A549 (cell line): ENCODE data around the gene ARHGAP44. TPM values are rescaled to one million over a fixed set of nuclear protein-coding genes. Genes with fewer than 3 reads are reported as not detected.

ENCODE experiments used
- ATAC-seq, 2 experiments: fragments of 200-7000 bp in 1 of 2; fragments of >200 bp in 1 of 2; cut with Nextera tagmentation in 1 of 2; cut with Tn5 transposase in 1 of 2; 3 replicates each; pipeline versions ENCODE4 v1.8.0 to v1.9.1; 2018 to 2020; ENCODE audit warnings: mild to moderate bottlenecking in 1 of 2, moderate library complexity in 1 of 2
- CTCF ChIA-PET: fragments of 300-600 bp; sonication (Branson Sonifier 250); formaldehyde crosslinking; extraction: SDS; loops from one replicate; lab custom pipeline; 2021; ENCODE audit warnings: antibody characterized with exemption, inconsistent platforms; lab: Yijun Ruan, JAX
- POLR2A ChIA-PET: fragments of 350-600 bp; formaldehyde crosslinking; extraction: SDS; loops from one replicate; lab custom pipeline; 2021; ENCODE audit warnings: antibody characterized with exemption, inconsistent platforms; lab: Yijun Ruan, JAX
- DNase-seq, 2 experiments: peaks; one replicate each; pipeline versions ENCODE4 v3.0.0 to v3.0.0-alpha.2; 2011 to 2016; ENCODE audit warnings: low read depth in 1 of 2, low spot score in 1 of 2
- FAIRE-seq: peaks from 2 replicates; lab custom pipeline; 2011; peaks lifted over from hg19 to GRCh38; lab: Jason Lieb, UNC
- H3K27ac ChIP-seq, 2 experiments: fragments of >200 bp; sonication (Bioruptor Twin); formaldehyde crosslinking; 3 replicates each; pipeline ENCODE4 v1.5.1; 2016 to 2017
- H3K4me1 ChIP-seq: fragments of >200 bp; sonication (Bioruptor Twin); formaldehyde crosslinking; 3 replicates; pipeline ENCODE4 v1.6.1; 2016
- H3K4me2 ChIP-seq: fragments of >200 bp; sonication (Bioruptor Twin); formaldehyde crosslinking; 3 replicates; pipeline ENCODE4 v1.6.1; 2016
- H3K4me3 ChIP-seq: fragments of >200 bp; sonication (Bioruptor Twin); formaldehyde crosslinking; 3 replicates; pipeline ENCODE4 v1.5.1; 2016
- H3K9me3 ChIP-seq: fragments of >200 bp; sonication (Bioruptor Twin); formaldehyde crosslinking; 3 replicates; pipeline ENCODE4 v1.6.1; 2016
- ATOH8 ChIP-seq: fragments of 250-450 bp; sonication (Bioruptor Pico); IDR thresholded peaks from 2 replicates; pipeline ENCODE4 v1.5.0; 2020; ENCODE audit warnings: low read depth, mild to moderate bottlenecking, moderate library complexity
- BCL3 ChIP-seq: fragments of >200 bp; sonication (Bioruptor Twin); formaldehyde crosslinking; IDR thresholded peaks from 3 replicates; pipeline ENCODE4 v1.6.1; 2016
- CBX8 ChIP-seq: fragments of 200-600 bp; sonication (generic); IDR thresholded peaks from 2 replicates; pipeline ENCODE4 v1.6.1; 2016
- CEBPB ChIP-seq, 2 experiments: fragments of >200 bp in 1 of 2; sonication (Bioruptor Twin) in 1 of 2; formaldehyde crosslinking in 1 of 2; IDR thresholded peaks; 2 replicates each; pipeline ENCODE4 v1.6.1; 2012 to 2016
- CHD2 ChIP-seq: fragments of 150-350 bp; IDR thresholded peaks from 2 replicates; pipeline ENCODE4 v1.6.1; 2014; ENCODE audit warnings: low read length; ENCODE audit not compliant: partially characterized antibody
- CHD4 ChIP-seq: fragments of 200-600 bp; sonication (generic); IDR thresholded peaks from 2 replicates; pipeline ENCODE4 v1.6.1; 2016; ENCODE audit warnings: antibody characterized with exemption, mild to moderate bottlenecking, borderline replicate concordance
- EHMT2 ChIP-seq: fragments of 200-600 bp; sonication (generic); IDR thresholded peaks from 2 replicates; pipeline ENCODE4 v1.6.1; 2016; ENCODE audit warnings: antibody characterized with exemption, low read depth, mild to moderate bottlenecking, moderate library complexity
- FOSB ChIP-seq: fragments of 250-450 bp; sonication (Bioruptor Pico); IDR thresholded peaks from 2 replicates; pipeline ENCODE4 v1.5.0; 2020; ENCODE audit warnings: mild to moderate bottlenecking, moderate library complexity
- GATA3 ChIP-seq: IDR thresholded peaks from 2 replicates; pipeline ENCODE4 v1.6.1; 2012; ENCODE audit warnings: borderline replicate concordance
- HDAC2 ChIP-seq: fragments of 200-600 bp; sonication (generic); IDR thresholded peaks from 2 replicates; pipeline ENCODE4 v1.6.1; 2016
- HES2 ChIP-seq: fragments of >200 bp; sonication (Bioruptor Twin); formaldehyde crosslinking; IDR thresholded peaks from 2 replicates; pipeline ENCODE4 v1.6.1; 2016
- HEYL ChIP-seq: fragments of 250-450 bp; sonication (Bioruptor Pico); IDR thresholded peaks from 2 replicates; pipeline ENCODE4 v1.8.0; 2021; ENCODE audit warnings: mild to moderate bottlenecking, moderate library complexity
- HMGXB4 ChIP-seq: fragments of 250-450 bp; sonication (Bioruptor Pico); IDR thresholded peaks from 2 replicates; pipeline ENCODE4 v1.5.0; 2021; ENCODE audit warnings: mild to moderate bottlenecking, moderate library complexity, borderline replicate concordance
- HOXB5 ChIP-seq: fragments of 250-450 bp; sonication (Bioruptor Pico); IDR thresholded peaks from 2 replicates; pipeline ENCODE4 v1.5.0; 2020; ENCODE audit warnings: mild to moderate bottlenecking, moderate library complexity
- KDM5A ChIP-seq: fragments of 200-600 bp; sonication (generic); IDR thresholded peaks from 2 replicates; pipeline ENCODE4 v1.6.1; 2016; ENCODE audit warnings: antibody characterized with exemption, mild to moderate bottlenecking
- MAFK ChIP-seq: fragments of 450-650 bp; IDR thresholded peaks from 2 replicates; pipeline ENCODE4 v1.6.1; 2014; ENCODE audit not compliant: partially characterized antibody
- PBX3 ChIP-seq: IDR thresholded peaks from 2 replicates; pipeline ENCODE4 v1.6.1; 2012
- PHF8 ChIP-seq: fragments of 200-600 bp; sonication (generic); IDR thresholded peaks from 2 replicates; pipeline ENCODE4 v1.6.1; 2016; ENCODE audit warnings: low read depth, mild to moderate bottlenecking, antibody characterized with exemption, moderate library complexity, borderline replicate concordance
- POLR2AphosphoS2 ChIP-seq: conservative IDR thresholded peaks from 2 replicates; pipeline ENCODE4 v1.6.1; 2012; ENCODE audit warnings: low read length, improper control_type of control experiment, inconsistent platforms
- RAD21 ChIP-seq, 2 experiments: fragments of >200 bp in 1 of 2; sonication (Bioruptor Twin) in 1 of 2; formaldehyde crosslinking in 1 of 2; IDR thresholded peaks in 1 of 2; conservative IDR thresholded peaks in 1 of 2; 2 replicates in 1 of 2; 3 replicates in 1 of 2; pipeline ENCODE4 v1.6.1; 2012 to 2018; ENCODE audit warnings: inconsistent platforms in 1 of 2
- RCOR1 ChIP-seq: fragments of 150-350 bp; IDR thresholded peaks from 2 replicates; pipeline ENCODE4 v1.6.1; 2014; ENCODE audit warnings: antibody characterized with exemption, low read length, low read depth
- USF2 ChIP-seq: fragments of 450-650 bp; IDR thresholded peaks from 2 replicates; pipeline ENCODE4 v1.6.1; 2014; ENCODE audit warnings: antibody characterized with exemption
- ZC3H11A ChIP-seq: fragments of 450-650 bp; IDR thresholded peaks from 2 replicates; pipeline ENCODE4 v1.6.1; 2014; ENCODE audit warnings: antibody characterized with exemption, mild to moderate bottlenecking
- ZSCAN20 ChIP-seq: fragments of 250-450 bp; sonication (Bioruptor Pico); IDR thresholded peaks from 2 replicates; pipeline ENCODE4 v1.8.0; 2022; ENCODE audit warnings: mild to moderate bottlenecking, moderate library complexity
- WGBS: methylation state at CpG from one replicate; pipeline ENCODE4 v1.1.6; 2017; ENCODE audit errors: missing lambda C conversion rate; 5-methylcytosine and 5-hydroxymethylcytosine counted together
- polyA plus RNA-seq, 4 experiments: library from polyadenylated mRNA; depleted of rRNA in 3 of 4; stranded (reverse); fragments of >200 nt; fragmentation: RNase III in 1 of 4; extraction: RNeasy Plus Mini Kit Qiagen cat#74134 plus additional on column Dnase treatment in 1 of 4; gene quantifications; 2 replicates in 3 of 4; 3 replicates in 1 of 4; pipeline ENCODE4 v1.2.3, GENCODE V29; 2011 to 2017

Gene ARHGAP44
- polyA plus RNA-seq, 2 of the 4 experiments (the other 2 are of a cell fraction): 4.1 to 4.2 TPM

GRCh38 chr17:12964840-12965239 lies 175.5 kb downstream of the ARHGAP44 start:
- WGBS: 64% methylated on average over 10 of the region's 10 CpGs
- TF ChIP-seq CBX8 (no peak), RAD21 (conservative IDR thresholded peaks at IDR 0.05 in 1 of 2, IDR thresholded peaks at IDR 0.05 in 1 of 2) (no peak), ZSCAN20 (CRISPR knock-in tag) (no peak), MAFK (no peak), CHD2 (no peak), HES2 (no peak), KDM5A (no peak), HEYL (CRISPR knock-in tag) (no peak), ZC3H11A (no peak)
- TF ChIP-seq, all 56 proteins: peak for 0
- POLR2A ChIA-PET: no interaction called here
- Histone ChIP-seq H3K27ac (no peak overlapping the region), H3K4me2 (no peak overlapping the region), H3K4me1 (no peaks in the 10 kb centered on the region), H3K4me3 (no peak overlapping the region), H3K9me3 (no peaks in the 10 kb centered on the region)
- FAIRE-seq (no peak), ATAC-seq (no peak), DNase-seq (no peak)
- CTCF ChIA-PET: interaction anchor here (0.9 kb wide), 1 partner anchor 65 kb away, joined by 3 read pairs; no protein-coding TSS in a partner anchor

- CTCF ChIA-PET: interaction anchor here (0.7 to 1.4 kb wide), 4 partner anchors 15 to 58 kb away, joined by 3 read pairs; no protein-coding TSS in a partner anchor
- 55% methylated on average over 3 of the region's 3 CpGs for WGBS
Observed at GRCh38 chr17:12965988-12966387, 176.7 kb downstream of the ARHGAP44 start.

GRCh38 chr17:12966413-12966812 lies 177.1 kb downstream of the ARHGAP44 start:
- WGBS: 68% methylated on average over 5 of the region's 5 CpGs
- FAIRE-seq: no peak
- TF ChIP-seq CHD4 (no peak), GATA3 (no peak), EHMT2 (no peak), HMGXB4 (no peak), USF2 (no peak), ATOH8 (CRISPR knock-in tag) (no peak), HDAC2 (no peak), HES2 (no peak), HOXB5 (CRISPR knock-in tag) (no peak), FOSB (CRISPR knock-in tag) (no peak), PBX3 (no peak), RCOR1 (no peak), HEYL (CRISPR knock-in tag) (no peak)
- TF ChIP-seq, all 56 proteins: peak for 0
- CTCF ChIA-PET: interaction anchor here (0.7 to 1.4 kb wide), 3 partner anchors 14 to 57 kb away, joined by 3 read pairs; no protein-coding TSS in a partner anchor
- POLR2A ChIA-PET: no interaction called here
- Histone ChIP-seq H3K27ac (no peak overlapping the region), H3K9me3 (no peaks in the 10 kb centered on the region), H3K4me3 (no peak overlapping the region), H3K4me2 (no peak overlapping the region), H3K4me1 (no peaks in the 10 kb centered on the region)
- ATAC-seq: no peak
- no peak for DNase-seq

More at GRCh38 chr17:12965988-12966387, 176.7 kb downstream of the ARHGAP44 start:
- POLR2A ChIA-PET: no interaction called here
- Histone ChIP-seq H3K4me2 (no peak overlapping the region), H3K27ac (no peak overlapping the region), H3K4me1 (no peaks in the 10 kb centered on the region), H3K9me3 (no peaks in the 10 kb centered on the region), H3K4me3 (no peak overlapping the region)
- ATAC-seq (no peak), DNase-seq (no peak), FAIRE-seq (no peak)
- TF ChIP-seq POLR2AphosphoS2: no peak
- TF ChIP-seq CEBPB (IDR thresholded peaks at IDR 0.05): no peak
- TF ChIP-seq BCL3: no peak
- TF ChIP-seq PHF8: no peak
- no peak for TF ChIP-seq RCOR1
- TF ChIP-seq CHD4: no peak
